Fibroblast of villous mesenchyme (primary cell): ENCODE measurements around the gene STARD7. TPM values are rescaled to one million over a fixed set of nuclear protein-coding genes. Genes with fewer than 3 reads are reported as not detected.

Source experiments
- DNase-seq: peaks from one replicate; pipeline ENCODE4 v3.0.0-alpha.2; 2010; ENCODE audit warnings: low read depth
- H3K4me3 ChIP-seq: 2 replicates; pipeline ENCODE4 v1.5.1; 2011; ENCODE audit warnings: low read depth, mild to moderate bottlenecking, low read length
- total RNA-seq: library from RNA; depleted of rRNA; stranded (reverse); fragments of >200 nt; gene quantifications from 2 replicates; pipeline ENCODE4 v1.2.3, GENCODE V29; 2012
- TF ChIP-seq, protein P1 (sequence below): IDR thresholded peaks from 2 replicates; pipeline ENCODE4 v1.5.1; 2012; ENCODE audit warnings: low read depth, mild to moderate bottlenecking, low read length; ENCODE audit not compliant: insufficient read depth

STARD7 gene
- total RNA-seq, 1 donor, result 209 TPM

- TF ChIP-seq, protein P1, sequence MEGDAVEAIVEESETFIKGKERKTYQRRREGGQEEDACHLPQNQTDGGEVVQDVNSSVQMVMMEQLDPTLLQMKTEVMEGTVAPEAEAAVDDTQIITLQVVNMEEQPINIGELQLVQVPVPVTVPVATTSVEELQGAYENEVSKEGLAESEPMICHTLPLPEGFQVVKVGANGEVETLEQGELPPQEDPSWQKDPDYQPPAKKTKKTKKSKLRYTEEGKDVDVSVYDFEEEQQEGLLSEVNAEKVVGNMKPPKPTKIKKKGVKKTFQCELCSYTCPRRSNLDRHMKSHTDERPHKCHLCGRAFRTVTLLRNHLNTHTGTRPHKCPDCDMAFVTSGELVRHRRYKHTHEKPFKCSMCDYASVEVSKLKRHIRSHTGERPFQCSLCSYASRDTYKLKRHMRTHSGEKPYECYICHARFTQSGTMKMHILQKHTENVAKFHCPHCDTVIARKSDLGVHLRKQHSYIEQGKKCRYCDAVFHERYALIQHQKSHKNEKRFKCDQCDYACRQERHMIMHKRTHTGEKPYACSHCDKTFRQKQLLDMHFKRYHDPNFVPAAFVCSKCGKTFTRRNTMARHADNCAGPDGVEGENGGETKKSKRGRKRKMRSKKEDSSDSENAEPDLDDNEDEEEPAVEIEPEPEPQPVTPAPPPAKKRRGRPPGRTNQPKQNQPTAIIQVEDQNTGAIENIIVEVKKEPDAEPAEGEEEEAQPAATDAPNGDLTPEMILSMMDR, result no peak
- no peak for DNase-seq
- H3K4me3 ChIP-seq, result no peak overlapping the region
These were observed 69.4 kb downstream of the STARD7 start for GRCh38 chr2:96139181-96139758.

GRCh38 chr2:96138179-96139145, 70.2 kb downstream of the STARD7 start, which contains the start of gene ASTL:
Gene ASTL, minus strand, starts transcription at chr2:96138502. Its CDS starts 66 bp downstream, at chr2:96138436.
- DNase-seq, result peak; percentile 44
- no peak within 1 kb of the TSS for H3K4me3 ChIP-seq
- TF ChIP-seq, protein P1, result peak; percentile 66

DNA sequence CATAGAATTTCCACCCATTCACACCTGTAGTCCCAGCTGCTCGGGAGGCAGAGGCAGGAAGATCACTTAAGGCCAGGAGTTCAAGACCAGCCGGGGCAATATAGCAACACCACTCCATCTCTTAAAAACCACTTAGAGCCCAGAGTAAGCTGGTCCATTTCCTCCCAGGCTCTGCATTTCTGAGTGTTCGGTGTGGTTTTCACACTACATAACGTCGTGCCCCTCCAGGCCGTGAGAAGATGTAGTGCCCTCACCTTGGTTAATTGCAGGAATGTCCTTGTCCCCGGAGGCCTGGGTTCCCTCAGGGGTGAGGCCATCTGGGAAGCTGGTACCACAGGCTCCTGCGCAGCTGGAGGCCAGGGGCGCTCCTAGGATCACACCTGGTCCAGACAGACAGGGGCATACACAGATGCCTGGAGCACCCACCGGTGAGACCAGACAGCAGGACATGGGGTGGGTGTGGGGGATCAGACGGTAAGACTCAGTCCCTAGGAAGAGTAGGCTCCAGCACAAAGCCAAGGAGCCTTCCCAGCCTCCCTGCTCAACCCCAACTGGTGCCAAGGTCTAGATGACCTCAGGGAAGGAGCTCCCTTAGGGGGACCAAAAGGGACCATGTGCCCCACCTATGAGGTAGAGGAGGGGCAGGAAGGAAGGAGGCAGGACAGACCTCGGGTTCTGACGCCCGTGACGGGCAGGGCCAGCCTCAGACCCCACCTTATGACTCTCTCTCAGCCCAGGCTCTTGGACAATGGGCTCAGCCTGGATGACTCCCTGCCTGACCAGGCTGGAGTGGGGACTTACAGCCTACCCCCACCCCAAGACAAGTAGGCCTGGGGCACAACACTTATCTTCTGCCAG, 71.1 kb downstream of the STARD7 start:
- H3K4me3 ChIP-seq, result no peak overlapping the region
- TF ChIP-seq, protein P1, result no peak
- DNase-seq, result no peak

DNA sequence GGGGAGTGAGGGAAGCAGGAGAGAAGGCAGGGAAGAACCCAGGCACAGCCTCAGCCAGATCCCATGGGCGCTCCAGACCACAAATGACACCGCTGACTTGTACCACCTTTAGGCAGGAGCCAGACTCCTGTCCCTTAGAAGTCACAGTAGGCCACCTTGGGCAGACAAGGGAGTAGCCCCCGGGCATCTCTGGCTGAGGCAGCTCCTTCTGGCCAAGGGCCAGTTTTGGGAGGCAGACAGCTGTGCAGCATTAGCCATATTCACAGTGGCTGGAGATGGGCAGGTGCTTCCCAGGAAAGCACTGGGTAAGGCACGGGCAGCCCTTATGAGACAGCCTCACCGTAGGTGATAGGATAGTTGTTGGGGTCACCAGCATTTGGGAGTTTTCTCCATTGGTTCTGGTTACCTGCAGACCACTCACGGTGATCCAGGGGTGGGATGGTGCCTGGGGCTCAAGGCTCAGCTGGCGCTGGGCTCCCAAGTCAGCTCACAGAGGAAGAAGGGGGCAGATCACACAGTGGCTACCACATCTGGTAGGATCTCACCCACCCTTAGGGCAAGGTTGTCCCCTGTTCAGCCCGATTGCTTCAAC, 72.4 kb downstream of the STARD7 start:
- no peak overlapping the region for H3K4me3 ChIP-seq
- DNase-seq, result no peak
- TF ChIP-seq, protein P1, result no peak

DNA sequence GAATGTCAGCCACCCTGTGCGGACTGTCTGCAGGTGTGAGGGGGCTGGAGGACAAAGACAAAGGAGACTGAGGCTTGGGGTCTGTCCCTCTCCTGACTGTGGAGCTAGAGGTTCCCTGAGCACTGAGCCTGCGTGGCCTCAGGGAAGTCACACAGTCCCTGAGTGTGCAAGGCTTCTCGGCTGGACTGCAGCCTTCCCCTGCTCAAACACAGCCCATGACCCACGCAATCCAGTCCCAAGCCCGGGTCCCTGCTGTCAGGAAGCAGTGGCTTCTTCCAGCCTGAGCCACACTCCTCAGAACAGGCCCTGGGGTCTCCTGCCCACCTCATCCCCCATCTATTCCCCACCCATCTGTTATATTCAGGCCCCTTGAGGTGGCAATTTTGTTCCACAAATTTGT, 73.0 kb downstream of the STARD7 start:
- DNase-seq, result no peak
- TF ChIP-seq, protein P1, result no peak
- no peak overlapping the region for H3K4me3 ChIP-seq

GRCh38 chr2:96135171-96135570, 73.5 kb downstream of the STARD7 start:
- no peak for DNase-seq
- no peak overlapping the region for H3K4me3 ChIP-seq
- TF ChIP-seq, protein P1, result no peak

Other genes starting within 250 kb of the STARD7 start
- gene ANKRD36C, start 217.0 kb downstream of the STARD7 start, total RNA-seq, result 39.0 and 46.2 TPM in 2 replicates
- 1.9 and 3.5 TPM in 2 replicates for gene GPAT2, start 173.9 kb downstream of the STARD7 start, total RNA-seq
- not detected in 2 replicates for gene ADRA2B, start 92.3 kb downstream of the STARD7 start, total RNA-seq
- gene ASTL, start 70.3 kb downstream of the STARD7 start, total RNA-seq, result not detected in 2 replicates
- 0.86 and 2.3 TPM in 2 replicates for gene DUSP2, start 63.4 kb downstream of the STARD7 start, total RNA-seq
- gene TMEM127, start 57.2 kb upstream of the STARD7 start, total RNA-seq, result 27.2 and 29.6 TPM in 2 replicates
- gene CIAO1, start 57.4 kb upstream of the STARD7 start, total RNA-seq, result 93.7 and 108 TPM in 2 replicates
- 39.6 and 39.7 TPM in 2 replicates for gene SNRNP200, start 96.7 kb upstream of the STARD7 start, total RNA-seq
- gene ITPRIPL1, start 116.5 kb upstream of the STARD7 start, total RNA-seq, result 3.2 and 5.2 TPM in 2 replicates
- gene NCAPH, start 126.9 kb upstream of the STARD7 start, total RNA-seq, result 7.4 and 13.0 TPM in 2 replicates